ENCODE measurements around the gene RBM17.
"Not testable (repeated sequence)": the region's sequence is repeated elsewhere in the genome, so short reads cannot be mapped to it uniquely, and the experiment has no call there.

Gene RBM17, protein sequence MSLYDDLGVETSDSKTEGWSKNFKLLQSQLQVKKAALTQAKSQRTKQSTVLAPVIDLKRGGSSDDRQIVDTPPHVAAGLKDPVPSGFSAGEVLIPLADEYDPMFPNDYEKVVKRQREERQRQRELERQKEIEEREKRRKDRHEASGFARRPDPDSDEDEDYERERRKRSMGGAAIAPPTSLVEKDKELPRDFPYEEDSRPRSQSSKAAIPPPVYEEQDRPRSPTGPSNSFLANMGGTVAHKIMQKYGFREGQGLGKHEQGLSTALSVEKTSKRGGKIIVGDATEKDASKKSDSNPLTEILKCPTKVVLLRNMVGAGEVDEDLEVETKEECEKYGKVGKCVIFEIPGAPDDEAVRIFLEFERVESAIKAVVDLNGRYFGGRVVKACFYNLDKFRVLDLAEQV

GRCh38 chr10:6088721-6089333 is at the start of gene RBM17:
Gene RBM17 (plus strand): TSS chr10:6089034. CDS start chr10:6097066, 8,032 bp downstream.
- DNase-seq, result peak; percentile 82

- no peak for DNase-seq
These were observed 49.1 kb upstream of the RBM17 start for GRCh38 chr10:6039711-6040110.

DNA sequence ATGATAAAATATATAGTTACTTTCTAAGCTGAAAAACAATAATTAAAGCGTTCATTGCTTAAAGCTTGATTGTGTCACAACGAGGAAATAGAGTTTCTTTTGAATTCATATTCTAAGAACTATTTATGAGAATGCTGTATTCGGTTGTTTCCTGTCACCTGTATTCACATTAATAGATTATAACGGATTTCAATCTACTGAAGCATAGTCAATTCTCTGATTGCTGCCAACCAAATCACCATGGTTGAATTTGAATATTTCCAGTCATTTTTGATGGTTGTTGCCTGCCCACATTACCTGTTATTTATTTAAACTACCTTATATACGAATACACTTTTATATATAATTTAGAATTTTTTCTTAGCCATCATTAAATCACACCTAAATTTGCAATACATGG is 48.6 kb upstream of the RBM17 start:
- DNase-seq, result no peak

DNA sequence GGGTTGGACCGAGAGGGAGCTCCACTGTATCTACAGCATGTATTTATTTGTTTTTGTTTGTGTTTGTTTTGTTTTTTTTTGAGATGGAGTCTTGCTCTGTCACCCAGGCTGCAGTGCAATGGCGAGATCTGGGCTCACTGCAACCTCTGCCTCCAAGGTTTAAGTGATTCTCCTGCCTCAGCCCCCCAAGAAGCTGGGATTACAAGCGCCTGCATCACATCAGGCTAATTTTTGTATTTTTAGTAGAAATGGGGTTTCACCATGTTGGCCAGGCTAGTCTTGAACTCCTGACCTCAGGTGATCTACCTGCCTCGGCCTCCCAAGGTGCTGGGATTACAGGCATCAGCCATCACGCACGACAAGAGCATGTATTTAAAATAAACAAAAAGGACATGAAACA is 45.5 kb upstream of the RBM17 start:
- DNase-seq, result not testable (repeated sequence)

DNA sequence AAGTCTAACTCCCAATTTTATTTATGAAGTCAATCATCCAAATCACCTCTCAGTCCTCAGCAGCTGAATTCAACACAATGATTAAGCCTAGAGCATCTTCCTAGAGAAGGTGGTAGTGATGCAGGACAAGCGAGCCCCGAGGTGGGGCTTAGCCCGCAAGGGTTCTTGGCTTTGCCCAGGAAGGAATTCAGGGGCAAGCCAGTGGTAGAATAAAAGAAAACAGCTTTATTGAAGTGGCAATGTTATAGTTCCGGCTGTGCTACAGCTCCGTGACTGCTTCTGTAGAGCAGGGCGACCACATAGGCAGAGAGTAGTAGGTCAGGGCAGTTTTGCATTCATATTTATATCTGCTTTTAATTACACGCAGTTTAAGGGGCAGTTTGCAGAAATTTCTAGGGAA is 44.8 kb upstream of the RBM17 start:
- DNase-seq, result no peak

- no peak for DNase-seq
These were observed 44.0 kb upstream of the RBM17 start for GRCh38 chr10:6044751-6045313.

DNA sequence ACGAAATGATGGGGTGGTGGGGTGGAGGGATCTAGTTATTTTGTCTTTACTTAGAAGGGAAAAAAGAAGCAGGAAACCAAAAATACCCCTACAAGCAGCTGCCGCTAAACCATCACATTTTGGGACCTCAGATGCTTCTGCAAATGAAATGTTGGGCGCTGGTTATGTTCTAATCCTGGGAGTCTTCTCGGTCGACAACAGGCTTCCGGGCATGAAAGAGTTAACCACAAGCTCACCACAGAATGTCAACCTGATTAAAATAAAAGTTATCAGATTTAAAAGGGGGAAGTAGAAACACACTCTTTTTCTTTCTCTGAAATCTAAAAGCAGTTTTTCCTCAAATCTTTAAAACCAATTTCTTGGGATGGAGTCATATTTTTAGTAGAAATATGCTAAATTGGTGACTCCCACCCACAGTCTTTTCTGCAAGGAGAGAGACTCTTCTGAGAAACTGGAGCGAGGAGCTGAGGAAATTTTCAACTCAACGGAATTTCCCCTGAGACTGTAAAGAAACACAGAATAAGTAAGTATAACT is 43.5 kb upstream of the RBM17 start:
- no peak for DNase-seq

DNA sequence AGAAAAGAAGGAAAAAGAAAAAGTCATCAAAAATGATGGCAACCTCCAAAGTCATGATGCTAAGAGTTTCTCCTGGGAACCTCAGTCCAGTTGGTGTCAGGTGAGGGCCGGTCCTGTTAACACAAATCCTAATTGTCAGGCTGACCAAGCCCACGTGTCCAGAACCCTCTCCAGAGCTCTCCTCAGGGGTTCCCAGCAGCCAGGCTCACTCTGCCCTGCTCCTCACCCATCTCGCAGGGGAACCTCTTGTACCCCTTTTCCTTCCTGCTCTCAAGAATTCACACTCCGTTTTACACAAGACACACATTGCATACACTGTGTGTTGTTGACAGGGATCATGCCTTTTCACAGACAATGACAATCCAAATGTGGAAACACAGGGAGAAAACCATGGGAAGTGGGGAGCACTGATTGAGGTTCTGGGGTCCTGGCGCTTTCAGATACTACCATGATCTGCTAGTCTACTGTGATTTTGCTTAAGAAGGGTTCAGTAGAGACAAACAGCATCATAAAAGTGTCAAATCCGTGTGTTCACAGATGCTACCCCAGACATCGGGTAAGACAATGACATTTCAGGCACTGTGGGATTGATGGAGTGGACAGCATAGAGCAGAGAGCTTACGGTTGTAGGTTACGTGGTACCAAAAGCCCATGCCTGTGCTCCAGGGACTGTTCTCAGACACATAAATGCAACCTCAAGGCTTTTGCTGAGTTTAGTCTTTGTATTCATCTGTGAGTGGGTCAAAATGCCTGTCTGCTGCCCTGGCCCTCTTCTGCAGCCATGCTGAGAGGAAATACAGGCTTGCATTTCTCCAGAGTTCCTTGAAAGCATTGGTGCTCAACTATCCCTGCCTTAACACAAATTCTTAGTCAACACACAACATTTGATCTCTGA is 42.7 kb upstream of the RBM17 start:
- no peak for DNase-seq

DNA sequence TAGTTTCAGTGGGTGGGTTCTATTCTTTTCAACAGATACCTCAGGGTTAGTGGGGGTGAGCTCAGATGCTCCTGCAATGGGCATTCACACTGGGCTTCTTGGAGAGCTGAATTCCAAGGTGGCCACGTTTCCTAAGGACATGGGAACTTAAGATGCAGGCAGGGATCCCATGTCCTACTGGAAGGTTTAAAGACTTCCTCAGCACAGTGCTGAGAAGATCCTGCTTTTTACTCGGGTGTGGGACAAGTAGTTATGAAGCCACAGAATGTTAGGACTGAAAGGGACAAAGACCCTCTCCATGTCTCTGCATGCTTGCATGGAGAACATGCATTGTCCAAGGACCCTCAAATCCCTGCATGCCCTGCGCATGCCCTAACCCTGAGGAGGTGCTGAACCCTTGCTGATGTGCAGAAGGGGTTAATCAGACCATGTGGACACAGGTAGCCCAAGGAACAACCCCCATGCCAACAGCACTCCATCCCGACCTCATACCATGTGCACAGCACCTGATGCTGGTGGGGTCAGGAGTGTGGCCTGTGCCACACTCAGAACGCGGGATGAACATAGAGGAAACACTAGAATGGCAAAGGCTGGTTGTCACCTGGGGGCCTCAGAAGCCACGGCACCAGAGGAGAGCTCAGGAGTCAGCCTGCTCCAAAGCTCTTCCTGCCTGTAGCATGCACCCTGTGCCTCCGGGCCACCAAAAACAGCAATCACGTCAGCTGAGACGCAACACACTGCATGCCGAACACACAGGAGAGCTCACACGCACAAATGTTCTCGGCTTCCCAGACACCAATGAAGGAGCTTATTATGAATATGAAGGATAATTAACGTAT is 41.8 kb upstream of the RBM17 start:
- no peak for DNase-seq

DNA sequence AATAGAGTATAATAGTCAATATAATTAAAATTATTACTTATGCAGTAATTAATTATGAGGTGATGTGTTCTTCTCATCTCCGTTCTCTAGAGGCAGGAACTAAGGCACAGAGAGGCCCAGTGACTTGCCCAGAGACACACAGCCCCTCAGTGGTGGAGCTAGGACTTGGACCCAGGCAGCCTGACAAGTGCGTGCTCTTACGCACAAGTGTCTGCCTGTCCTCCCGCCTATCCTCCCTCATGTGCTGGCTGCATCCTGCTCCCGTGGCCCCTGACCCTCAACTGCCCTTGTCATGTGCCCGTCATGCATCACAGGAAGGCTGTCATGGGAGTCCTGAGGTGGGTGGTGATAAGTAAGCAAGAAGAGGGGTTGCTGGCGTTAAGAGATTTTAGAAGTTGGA is 41.0 kb upstream of the RBM17 start:
- no peak for DNase-seq

DNA sequence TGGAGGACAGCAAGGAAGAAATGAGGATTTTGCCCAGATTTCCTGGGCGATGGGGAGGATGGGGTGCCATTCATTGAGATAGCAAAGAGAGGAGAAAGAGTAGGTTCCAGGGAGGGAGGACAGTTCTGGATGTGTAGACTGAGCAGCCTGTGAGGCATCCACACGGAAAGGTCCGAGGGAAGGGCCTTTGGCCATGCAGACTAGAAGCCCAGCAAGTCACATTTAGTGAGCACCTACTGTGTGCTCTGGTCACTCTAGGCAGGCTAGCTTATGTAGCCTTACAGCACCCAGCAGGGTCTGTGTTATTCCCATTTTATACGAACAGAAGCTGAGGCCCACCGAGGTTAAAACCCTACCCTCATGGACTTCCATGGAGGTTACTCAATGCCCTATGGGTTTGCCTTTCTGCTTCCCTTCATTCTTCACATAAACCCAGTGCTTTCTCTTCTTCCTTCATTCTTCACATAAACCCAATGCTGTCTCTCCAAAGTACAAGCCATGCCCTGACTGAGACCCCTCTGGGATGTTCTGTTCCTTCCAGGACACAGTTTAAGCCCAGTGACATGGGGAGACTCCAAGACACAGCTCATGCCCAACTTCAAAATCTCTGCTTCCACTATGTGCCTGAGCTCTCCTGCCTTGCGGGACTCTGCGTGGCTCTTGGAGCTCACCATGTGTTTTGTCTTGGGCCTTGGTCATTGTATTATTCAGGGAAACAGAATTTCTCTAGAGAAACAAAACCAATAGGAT is 40.4 kb upstream of the RBM17 start:
- DNase-seq, result no peak

- no peak for DNase-seq
These were observed 39.8 kb upstream of the RBM17 start for GRCh38 chr10:6049031-6049400.

DNA sequence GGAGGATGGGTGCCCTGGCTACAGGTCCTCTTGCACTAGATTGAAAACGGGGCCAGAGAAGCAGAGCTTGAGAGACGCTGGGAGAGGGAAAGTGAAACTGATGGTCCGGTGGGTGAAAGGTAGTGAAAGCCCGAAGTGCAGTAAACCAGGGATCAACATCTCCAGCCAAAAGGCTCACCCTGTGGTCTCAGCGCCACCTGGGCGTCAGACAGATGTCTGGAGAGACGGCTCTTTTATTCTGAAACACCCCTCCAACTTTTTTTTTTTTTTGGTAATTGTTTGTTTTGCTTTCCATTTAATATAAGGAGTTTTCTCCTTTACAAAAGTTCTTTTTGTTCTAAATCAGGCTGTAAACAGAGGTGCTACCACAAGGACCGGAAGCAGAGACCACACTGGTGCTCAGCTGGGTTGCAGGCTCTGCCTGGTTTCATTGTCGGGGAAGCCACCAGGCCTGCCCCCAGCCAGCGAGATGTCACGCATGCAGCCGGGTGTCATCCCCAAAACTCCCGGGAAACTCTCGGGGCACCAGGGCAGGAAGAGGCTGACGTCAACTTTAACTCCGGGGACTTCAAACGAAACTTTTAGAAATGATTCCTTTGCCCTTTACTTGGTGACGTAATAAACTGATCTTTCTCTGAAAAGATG is 37.9 kb upstream of the RBM17 start:
- DNase-seq, result peak; percentile 36

- DNase-seq, result no peak
These were observed 36.3 kb upstream of the RBM17 start for GRCh38 chr10:6052247-6053221.

GRCh38 chr10:6053303-6053702 is 35.5 kb upstream of the RBM17 start:
- DNase-seq, result no peak

DNA sequence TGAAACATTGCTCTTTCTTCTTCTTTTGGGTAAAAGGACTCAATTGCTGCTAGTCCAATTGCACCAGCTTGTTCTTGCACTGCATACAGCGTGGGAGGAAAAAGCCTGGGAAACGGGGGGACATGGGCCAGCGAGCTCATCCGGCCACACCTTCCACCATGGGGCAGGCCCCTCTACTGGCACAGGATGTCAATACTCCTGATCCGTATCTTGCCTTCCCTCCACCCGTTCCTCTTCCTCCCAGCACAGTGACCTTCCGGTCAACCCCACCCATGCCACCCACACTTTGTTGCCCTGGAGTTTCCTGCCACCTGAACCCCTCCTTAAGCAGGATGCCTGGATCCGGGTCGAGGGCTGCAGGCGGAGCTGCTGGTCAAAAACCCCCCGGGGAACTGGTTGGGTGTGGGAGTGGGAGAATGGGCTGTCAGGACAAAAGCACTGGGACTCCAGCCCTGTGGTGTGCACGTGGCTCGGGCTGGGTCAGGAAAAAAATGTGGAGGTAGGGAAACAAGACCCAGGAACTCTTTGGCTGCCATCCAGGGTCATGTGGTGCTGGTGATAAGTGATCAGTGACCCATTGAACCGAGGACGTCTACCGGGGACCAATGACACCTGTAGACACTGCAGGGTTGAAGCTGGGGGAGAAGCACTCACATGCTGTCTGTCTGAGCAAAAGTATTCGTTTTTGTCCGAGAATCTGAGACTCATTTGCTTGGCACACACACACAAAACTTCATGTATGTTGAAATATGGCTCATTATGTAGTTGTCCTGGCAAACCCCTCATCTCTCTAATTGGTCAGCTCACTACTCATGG is 34.8 kb upstream of the RBM17 start:
- DNase-seq, result no peak

- no peak for DNase-seq
These were observed 34.0 kb upstream of the RBM17 start for GRCh38 chr10:6054884-6055283.

- DNase-seq, result no peak
These were observed 32.9 kb upstream of the RBM17 start for GRCh38 chr10:6055929-6056328.
